Forelimb muscle (tissue), 1 donor: ENCODE measurements around the gene CXCL16. TPM values are rescaled to one million over a fixed set of nuclear protein-coding genes. Genes with fewer than 3 reads are reported as not detected.

Experiments used
- DNase-seq: peaks from one replicate; pipeline ENCODE4 v3.0.0-alpha.2; 2013; ENCODE audit warnings: low read depth
- polyA plus RNA-seq: library from polyadenylated mRNA; unstranded; fragments of 120-200 nt; gene quantifications from one replicate; pipeline ENCODE4 v1.2.1, GENCODE V29; 2013; ENCODE audit not compliant: insufficient read length

The CXCL16 gene
- polyA plus RNA-seq, 1 donor = 5.1 TPM

DNA sequence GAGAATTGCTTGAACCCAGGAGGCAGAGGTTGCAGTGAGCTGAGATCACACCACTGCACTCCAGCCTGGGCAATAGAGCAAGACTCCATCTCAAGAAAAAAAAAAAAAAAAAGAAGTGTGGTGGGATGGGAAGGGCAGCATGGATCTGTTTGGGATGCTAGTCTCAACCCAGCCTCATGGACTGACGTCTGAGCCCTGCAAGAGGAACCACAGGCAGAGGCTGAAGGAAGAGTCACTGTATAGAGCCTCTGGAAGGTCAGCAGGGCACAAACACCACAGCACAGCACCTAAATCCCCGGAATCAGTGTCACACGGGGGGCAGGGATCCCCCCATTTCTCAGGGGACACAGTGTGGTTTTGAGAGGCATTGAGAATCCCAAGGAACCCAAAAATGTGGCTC is 10.9 kb upstream of the CXCL16 start:
- DNase-seq = no peak

DNA sequence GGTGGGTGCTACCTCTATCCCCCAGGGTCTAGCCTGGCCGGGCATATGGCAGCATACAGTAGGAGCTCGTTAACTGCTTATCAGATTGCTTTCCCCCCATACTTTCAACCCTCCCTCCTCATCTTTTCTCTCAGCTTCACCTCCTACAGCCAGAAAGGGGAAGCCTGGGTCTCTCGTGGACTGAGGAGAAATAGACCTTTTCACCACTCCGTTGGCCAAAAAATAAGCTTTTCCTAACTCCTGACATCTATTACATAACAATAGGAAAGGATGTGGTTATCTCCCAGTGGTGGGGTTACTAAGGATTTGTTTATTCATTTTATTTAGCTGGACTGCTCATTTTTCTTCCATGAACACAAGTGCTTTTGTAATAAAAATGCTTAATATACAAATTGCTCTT is 9.0 kb upstream of the CXCL16 start:
- no peak for DNase-seq

- no peak for DNase-seq
Measured at GRCh38 chr17:4747847-4748246, 8.1 kb upstream of the CXCL16 start.

DNA sequence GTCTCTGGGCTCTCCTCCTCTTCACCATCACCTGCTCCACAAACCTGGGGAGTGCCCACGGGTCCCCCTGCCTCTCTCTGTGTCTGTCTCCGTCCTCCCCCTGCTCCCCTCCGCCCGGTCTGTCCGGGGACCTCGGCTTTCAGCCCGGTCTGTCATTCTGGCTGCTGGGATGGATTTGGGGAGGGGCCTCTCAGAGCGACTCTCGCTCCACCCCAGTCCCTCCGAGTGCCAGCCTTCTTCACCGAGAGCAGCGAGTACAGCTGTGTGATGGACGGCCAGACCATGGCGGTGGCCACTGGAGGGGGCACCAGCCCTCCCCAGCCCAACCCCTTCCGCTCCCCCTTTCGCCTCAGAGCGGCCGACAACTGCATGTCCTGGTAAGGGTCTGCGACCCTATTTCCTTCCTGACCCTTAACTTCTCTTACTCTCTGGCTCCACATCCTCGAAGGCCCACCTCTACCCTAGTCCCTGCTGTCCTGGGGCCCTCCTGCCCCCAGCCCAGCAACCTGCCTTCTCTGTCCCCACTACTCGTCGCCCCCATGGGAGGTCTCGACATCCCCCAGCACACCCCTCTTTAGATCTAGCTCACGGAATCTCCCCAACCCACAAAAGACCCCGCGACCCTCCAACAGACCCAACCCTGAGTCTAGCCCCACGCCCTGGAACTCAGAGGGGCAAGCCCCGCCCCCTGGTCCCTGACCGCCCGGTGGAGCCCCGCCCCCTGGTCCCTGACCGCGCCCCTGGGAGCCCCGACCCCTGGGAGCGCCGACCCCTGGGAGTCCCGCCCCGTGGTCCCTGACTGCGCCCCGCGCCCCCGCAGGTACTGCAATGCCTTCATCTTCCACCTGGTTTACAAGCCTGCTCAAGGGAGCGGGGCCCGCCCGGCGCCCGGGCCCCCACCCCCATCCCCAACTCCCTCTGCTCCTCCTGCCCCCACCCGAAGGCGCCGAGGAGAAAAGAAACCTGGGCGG is 5.6 kb upstream of the CXCL16 start:
- no peak for DNase-seq

DNA sequence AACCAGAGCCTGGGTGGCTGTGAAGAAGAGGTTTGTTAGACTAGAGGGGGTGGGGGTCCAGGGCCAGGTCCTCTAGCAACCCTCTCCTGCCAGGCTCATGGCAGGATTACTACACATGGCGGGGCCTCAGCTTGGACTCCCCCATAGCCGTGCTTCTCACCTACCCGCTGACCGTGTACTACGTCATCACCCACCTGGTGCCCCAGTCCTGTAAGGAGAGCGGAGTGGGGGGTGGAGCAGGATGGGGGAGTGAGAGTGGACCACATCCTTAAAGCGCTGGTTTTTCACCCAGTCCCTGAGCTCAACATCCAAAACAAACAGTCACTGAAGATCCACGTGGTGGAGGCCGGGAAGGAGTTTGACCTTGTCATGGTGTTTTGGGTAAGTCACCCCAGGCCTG is 4.2 kb upstream of the CXCL16 start:
- no peak for DNase-seq

GRCh38 chr17:4743216-4743615 is 3.5 kb upstream of the CXCL16 start:
- no peak for DNase-seq

DNA sequence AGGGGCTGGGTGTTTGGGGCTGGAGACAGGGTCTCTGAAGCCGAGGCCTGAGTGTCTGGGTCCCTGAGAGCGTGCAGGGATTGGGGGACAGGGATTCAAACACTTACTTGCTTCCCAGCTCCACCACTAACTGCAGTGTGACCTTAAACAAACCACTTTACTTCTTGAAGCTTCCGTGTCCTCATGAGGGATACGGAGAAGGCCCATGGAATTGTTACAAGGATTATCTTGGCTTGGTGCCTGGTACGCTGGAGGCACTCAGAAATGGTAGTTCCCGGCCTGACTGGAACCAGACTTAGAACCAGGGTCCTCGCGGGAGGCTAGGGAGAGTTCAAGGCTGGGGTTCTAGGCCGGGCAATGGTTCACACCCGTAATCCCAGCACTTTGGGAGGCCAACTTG is 2.9 kb upstream of the CXCL16 start:
- DNase-seq = no peak

- no peak for DNase-seq
Measured at GRCh38 chr17:4742133-4742532, 2.4 kb upstream of the CXCL16 start.

GRCh38 chr17:4741544-4741943 is 1.8 kb upstream of the CXCL16 start:
- no peak for DNase-seq

DNA sequence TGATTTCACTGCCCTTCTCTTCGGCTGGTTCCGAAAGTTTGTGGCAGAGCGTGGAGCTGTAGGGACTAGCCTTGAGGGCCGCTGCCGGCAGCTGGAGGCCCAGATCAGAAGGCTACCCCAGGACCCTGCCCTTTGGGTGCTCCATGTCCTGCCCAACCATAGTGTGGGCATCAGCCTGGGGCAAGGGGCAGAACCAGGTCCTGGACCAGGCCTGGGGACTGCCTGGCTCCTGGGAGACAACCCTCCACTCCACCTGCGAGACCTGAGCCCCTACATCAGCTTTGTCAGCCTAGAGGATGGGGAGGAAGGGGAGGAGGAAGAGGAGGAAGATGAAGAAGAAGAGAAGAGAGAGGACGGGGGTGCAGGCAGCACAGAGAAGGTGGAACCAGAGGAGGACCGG is 856 bp upstream of the CXCL16 start:
- DNase-seq = no peak

DNA sequence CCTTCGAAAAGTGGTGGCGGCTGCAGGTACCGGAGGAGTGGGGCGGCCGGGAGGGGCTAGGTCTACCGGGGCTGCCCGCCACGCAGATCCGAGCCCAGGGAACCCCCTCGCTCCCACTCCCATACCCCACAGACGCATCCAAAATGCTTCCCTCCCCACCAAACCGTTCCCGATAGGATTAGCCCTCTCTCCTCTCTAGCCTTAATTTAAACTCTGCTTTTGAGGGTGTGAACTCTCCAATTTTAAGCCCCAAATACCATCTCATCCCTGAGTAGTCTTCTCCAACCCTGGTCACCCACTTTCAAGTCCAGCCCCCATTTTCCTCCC is 260 bp upstream of the CXCL16 start:
- DNase-seq = no peak

GRCh38 chr17:4738136-4739121 is 1.3 kb downstream of the CXCL16 start:
- DNase-seq = no peak

GRCh38 chr17:4735876-4736651 is 3.7 kb downstream of the CXCL16 start:
- no peak for DNase-seq

DNA sequence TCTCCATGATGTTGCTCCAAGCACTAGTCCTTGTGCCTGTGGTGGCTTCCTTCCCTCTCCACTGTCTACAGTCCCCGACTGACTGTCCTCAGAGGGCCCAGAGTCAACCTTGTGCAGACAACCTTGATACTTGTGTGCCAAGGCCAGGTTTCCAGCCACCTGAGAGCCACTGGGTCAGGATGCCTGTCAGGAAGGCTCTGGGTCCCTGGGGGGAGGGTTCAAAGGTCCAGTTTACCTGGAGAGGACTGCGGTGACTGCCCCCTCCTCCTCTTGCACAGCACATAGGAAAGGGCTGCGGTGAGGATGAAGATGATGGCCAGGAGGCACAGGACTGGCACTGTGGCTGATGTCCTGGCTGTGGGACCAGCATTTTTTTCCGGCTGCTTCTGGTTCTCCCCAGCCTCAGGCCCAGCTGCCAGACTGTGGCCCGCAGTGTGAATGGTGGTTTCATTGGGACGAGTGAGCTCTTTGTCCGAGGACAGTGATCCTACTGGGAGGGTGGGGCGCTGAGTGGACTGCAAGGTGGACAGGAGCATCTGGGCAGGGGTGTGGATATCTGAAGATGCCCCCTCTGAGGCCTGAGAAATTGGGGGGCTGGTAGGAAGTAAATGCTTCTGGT is 4.8 kb downstream of the CXCL16 start:
- DNase-seq = no peak

- DNase-seq = no peak
Measured at GRCh38 chr17:4733073-4733531, 6.6 kb downstream of the CXCL16 start.

- DNase-seq = no peak
Measured at GRCh38 chr17:4728124-4728523, 11.6 kb downstream of the CXCL16 start.

- no peak for DNase-seq
Measured at GRCh38 chr17:4725646-4726310, 13.9 kb downstream of the CXCL16 start.

DNA sequence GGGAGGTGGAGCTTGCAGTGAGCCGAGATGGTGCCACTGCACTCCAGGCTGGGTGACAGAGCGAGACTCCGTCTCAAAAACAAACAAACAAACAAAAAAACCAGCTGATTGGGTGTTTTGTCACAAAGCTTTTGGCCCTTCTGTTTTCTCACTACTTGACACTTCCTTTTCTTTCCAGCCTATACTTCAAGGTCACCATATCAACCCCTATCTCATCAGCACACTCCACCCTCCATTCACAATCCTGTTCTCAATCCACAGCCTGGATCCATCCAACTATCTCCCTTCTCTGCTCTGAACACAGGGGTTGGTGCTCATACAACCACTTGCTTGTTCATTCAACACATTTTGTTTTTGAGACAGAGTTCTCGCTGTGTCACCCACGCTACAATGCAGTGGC is 15.1 kb downstream of the CXCL16 start:
- no peak for DNase-seq

DNA sequence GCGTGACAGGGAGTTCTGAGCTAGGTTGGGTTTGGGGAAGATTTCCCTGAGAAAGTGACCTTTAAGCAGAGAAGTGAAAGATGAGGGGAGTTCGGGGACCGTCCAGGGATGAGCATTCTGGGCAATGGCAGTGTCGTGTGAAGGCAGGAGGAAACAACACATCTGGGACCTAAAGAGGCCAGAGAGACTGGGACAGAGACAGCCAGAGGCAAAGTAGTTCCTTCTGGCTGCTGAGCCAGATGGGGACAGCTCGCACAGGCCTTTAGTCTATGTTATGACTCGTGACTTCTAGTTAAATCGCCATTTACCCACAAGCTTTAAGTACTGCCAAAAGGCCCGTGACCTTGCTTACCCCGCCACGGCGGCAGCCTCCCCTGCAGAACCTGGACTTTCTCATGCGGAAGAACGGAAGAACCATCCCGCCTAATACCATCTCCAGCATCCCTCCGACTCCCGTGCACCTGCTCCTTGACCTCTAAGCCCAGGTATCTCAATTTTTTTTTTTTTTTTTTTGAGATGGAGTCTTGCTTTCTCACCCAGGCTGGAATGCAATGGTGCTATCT is 17.0 kb downstream of the CXCL16 start:
- no peak for DNase-seq
